NCI-H460 (cell line): Measurements from ENCODE around the gene PRDM11. TPM values are rescaled to one million over a fixed set of nuclear protein-coding genes. Genes with fewer than 3 reads are reported as not detected.

ENCODE experiments used
- DNase-seq: peaks from one replicate; pipeline ENCODE4 v3.0.0-alpha.2; 2016; ENCODE audit warnings: low read depth; ENCODE audit errors: extremely low read depth
- total RNA-seq: library from RNA; depleted of rRNA; stranded (reverse); fragments of >200 nt; shearing (Covaris generic); gene quantifications from 2 replicates; pipeline ENCODE4 v1.2.3, GENCODE V29; 2014; rRNA removed

PRDM11 gene
- total RNA-seq, 1 experiment from 2014 or later: 1.5 TPM

- no peak for DNase-seq
Observed at GRCh38 chr11:45280449-45280848, 134.0 kb downstream of the PRDM11 start.

- DNase-seq: no peak
Observed at GRCh38 chr11:45282081-45282480, 135.6 kb downstream of the PRDM11 start.

Other genes with a start within 250 kb of the PRDM11 start
- 0.20 TPM in 1 of 2 replicates, not detected in the other for gene TP53I11, start 195.8 kb upstream of the PRDM11 start, total RNA-seq
- gene SYT13, start 139.7 kb downstream of the PRDM11 start, total RNA-seq: not detected in 2 replicates